ENCODE measurements around the gene FXR2.

GRCh38 chr17:7575481-7575883 lies 39.2 kb downstream of the FXR2 start:
- TF ChIP-seq POLR2A (IDR thresholded peaks at IDR 0.05; ENCODE audit: low read length) (no peak), GATA1 (IDR thresholded peaks at IDR 0.05; ENCODE audit: low read depth, low read length) (no peak)

All from erythroblast (primary cell).